OCI-LY1 (cell line): ENCODE data around the gene GPR183.

Experiments used
- H2AFZ ChIP-seq: fragments of 200-600 bp; sonication (generic), shearing (Covaris generic); 2 replicates; pipeline ENCODE4 v1.6.0; 2014; ENCODE audit warnings: antibody characterized with exemption, mild to moderate bottlenecking, low read length
- H3F3A ChIP-seq: fragments of 200-600 bp; sonication (generic), shearing (Covaris generic); 2 replicates; pipeline ENCODE4 v1.6.0; 2014; ENCODE audit warnings: mild to moderate bottlenecking, antibody characterized with exemption, low read length, moderate library complexity; ENCODE audit not compliant: insufficient read depth
- H3K27ac ChIP-seq: fragments of 200-600 bp; sonication (generic); 2 replicates; pipeline ENCODE4 v1.5.1; 2014; ENCODE audit warnings: low read length, mixed run types, mild to moderate bottlenecking, low read depth; ENCODE audit not compliant: poor library complexity, severe bottlenecking
- H3K27me3 ChIP-seq: fragments of 200-600 bp; sonication (generic); 2 replicates; pipeline ENCODE4 v1.6.0; 2014; ENCODE audit warnings: antibody characterized with exemption, mild to moderate bottlenecking, low read length, moderate library complexity; ENCODE audit not compliant: insufficient read depth
- H3K36me3 ChIP-seq: fragments of 200-600 bp; sonication (generic); 2 replicates; pipeline ENCODE4 v1.6.1; 2014; ENCODE audit warnings: mild to moderate bottlenecking, antibody characterized with exemption, low read length, moderate library complexity, mixed read lengths; ENCODE audit not compliant: insufficient read depth
- H3K4me1 ChIP-seq: fragments of 200-600 bp; sonication (generic); 2 replicates; pipeline ENCODE4 v1.5.1; 2014; ENCODE audit warnings: mild to moderate bottlenecking, low read length, moderate library complexity; ENCODE audit not compliant: insufficient read depth, severe bottlenecking
- H3K4me2 ChIP-seq: fragments of 200-600 bp; sonication (generic), shearing (Covaris generic); 2 replicates; pipeline ENCODE4 v1.6.1; 2014; ENCODE audit warnings: low read length
- H3K4me3 ChIP-seq: fragments of 200-600 bp; sonication (generic); 2 replicates; pipeline ENCODE4 v1.5.1; 2014; ENCODE audit warnings: low read length, low read depth, mild to moderate bottlenecking, mixed read lengths; ENCODE audit not compliant: poor library complexity, severe bottlenecking
- H3K79me2 ChIP-seq: fragments of 200-600 bp; shearing (Covaris generic); 2 replicates; pipeline ENCODE4 v1.6.1; 2016; ENCODE audit warnings: mixed run types, low read length, mixed read lengths; ENCODE audit not compliant: insufficient read depth
- H3K9ac ChIP-seq: fragments of 200-600 bp; sonication (generic), shearing (Covaris generic); 2 replicates; pipeline ENCODE4 v1.6.1; 2014; ENCODE audit warnings: mild to moderate bottlenecking, low read length, mixed read lengths
- H3K9me2 ChIP-seq: fragments of 200-600 bp; sonication (generic), shearing (Covaris generic); 2 replicates; pipeline ENCODE4 v1.6.1; 2014; ENCODE audit warnings: low read depth, mild to moderate bottlenecking, low read length, mixed read lengths
- H3K9me3 ChIP-seq: fragments of 200-600 bp; shearing (Covaris generic); 2 replicates; pipeline ENCODE4 v1.6.1; 2014; ENCODE audit warnings: low read length, mixed read lengths
- H4K20me1 ChIP-seq: fragments of 200-600 bp; sonication (generic), shearing (Covaris generic); 2 replicates; pipeline ENCODE4 v1.6.0; 2016; ENCODE audit warnings: mild to moderate bottlenecking, low read length; ENCODE audit not compliant: insufficient read depth
- EZH2 ChIP-seq: fragments of 200-600 bp; sonication (generic), shearing (Covaris generic); IDR thresholded peaks from 2 replicates; pipeline ENCODE4 v1.8.0; 2017; ENCODE audit warnings: borderline replicate concordance, mixed run types, mild to moderate bottlenecking, antibody characterized with exemption, low read length, moderate library complexity, mixed read lengths
- TF ChIP-seq, protein P1 (sequence below): fragments of 200-600 bp; sonication (generic), shearing (Covaris generic); IDR thresholded peaks from 2 replicates; pipeline ENCODE4 v1.5.1; 2017; ENCODE audit warnings: mild to moderate bottlenecking, antibody characterized with exemption, low read length, moderate library complexity, mixed read lengths

GPR183 gene

DNA sequence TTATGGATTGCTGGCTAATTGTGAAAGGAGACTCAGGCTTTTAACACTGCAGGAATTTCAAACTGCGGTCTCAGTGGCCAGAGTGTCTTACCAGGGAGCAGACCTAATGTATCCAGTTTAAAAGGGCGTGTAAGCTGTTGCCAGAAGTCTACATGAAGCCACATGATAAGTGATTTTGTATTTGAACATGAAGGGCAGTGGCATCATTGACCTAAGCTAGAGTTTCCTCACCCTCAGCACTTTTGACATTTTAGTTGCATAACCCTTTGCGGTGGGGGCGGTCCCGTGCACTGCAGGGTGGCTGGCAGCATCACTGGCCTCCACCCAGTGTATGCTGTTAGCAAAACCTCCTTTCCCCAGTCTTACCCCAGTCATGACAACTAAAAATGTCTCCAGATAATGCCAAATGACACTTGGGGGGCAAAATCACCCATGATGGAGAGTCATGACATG is 25.4 kb downstream of the GPR183 start:
- Histone ChIP-seq H3K4me1 (peaks cover 22% of the 10 kb centered on the region), H3K9me3 (no peaks in the 10 kb centered on the region), H3K4me3 (no peak overlapping the region), H3F3A (no peaks in the 10 kb centered on the region), H3K4me2 (peak overlapping the region; percentile 27), H3K79me2 (no peaks in the 10 kb centered on the region), H3K36me3 (peaks cover 9% of the 10 kb centered on the region), H3K9ac (no peak overlapping the region), H3K9me2 (no peaks in the 10 kb centered on the region), H2AFZ (no peak overlapping the region), H3K27me3 (no peaks in the 10 kb centered on the region), H3K27ac (peak overlapping the region; percentile 19), H4K20me1 (no peaks in the 10 kb centered on the region)
- TF ChIP-seq, protein P1, sequence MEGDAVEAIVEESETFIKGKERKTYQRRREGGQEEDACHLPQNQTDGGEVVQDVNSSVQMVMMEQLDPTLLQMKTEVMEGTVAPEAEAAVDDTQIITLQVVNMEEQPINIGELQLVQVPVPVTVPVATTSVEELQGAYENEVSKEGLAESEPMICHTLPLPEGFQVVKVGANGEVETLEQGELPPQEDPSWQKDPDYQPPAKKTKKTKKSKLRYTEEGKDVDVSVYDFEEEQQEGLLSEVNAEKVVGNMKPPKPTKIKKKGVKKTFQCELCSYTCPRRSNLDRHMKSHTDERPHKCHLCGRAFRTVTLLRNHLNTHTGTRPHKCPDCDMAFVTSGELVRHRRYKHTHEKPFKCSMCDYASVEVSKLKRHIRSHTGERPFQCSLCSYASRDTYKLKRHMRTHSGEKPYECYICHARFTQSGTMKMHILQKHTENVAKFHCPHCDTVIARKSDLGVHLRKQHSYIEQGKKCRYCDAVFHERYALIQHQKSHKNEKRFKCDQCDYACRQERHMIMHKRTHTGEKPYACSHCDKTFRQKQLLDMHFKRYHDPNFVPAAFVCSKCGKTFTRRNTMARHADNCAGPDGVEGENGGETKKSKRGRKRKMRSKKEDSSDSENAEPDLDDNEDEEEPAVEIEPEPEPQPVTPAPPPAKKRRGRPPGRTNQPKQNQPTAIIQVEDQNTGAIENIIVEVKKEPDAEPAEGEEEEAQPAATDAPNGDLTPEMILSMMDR, result no peak
- TF ChIP-seq EZH2, result no peak

DNA sequence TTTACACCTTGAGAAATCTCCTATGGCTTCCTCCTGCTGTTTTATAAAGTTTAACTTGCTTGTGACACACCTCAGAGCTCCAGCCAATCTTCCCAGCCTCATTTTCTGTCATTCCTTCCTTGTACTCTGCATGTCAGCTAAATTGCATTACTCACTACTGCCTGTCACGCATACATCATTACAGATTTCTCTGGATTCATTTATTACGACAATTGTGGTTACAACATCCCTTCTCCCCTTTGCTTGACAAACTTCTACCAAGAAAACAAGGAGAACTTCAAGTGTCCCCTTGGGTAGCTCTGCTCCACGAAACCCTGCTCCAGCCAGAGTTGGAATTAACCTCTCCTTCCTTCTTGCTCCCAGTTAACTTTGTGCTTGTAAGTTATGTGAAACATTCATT is 27.0 kb downstream of the GPR183 start:
- Histone ChIP-seq H3K4me1 (peaks cover 22% of the 10 kb centered on the region), H3K9me3 (no peaks in the 10 kb centered on the region), H3K9ac (no peak overlapping the region), H3K9me2 (no peaks in the 10 kb centered on the region), H2AFZ (no peak overlapping the region), H3K4me3 (no peak overlapping the region), H3K4me2 (no peak overlapping the region), H3K79me2 (no peaks in the 10 kb centered on the region), H3K27me3 (no peaks in the 10 kb centered on the region), H3F3A (no peaks in the 10 kb centered on the region), H3K27ac (no peak overlapping the region), H4K20me1 (no peaks in the 10 kb centered on the region), H3K36me3 (peaks cover 9% of the 10 kb centered on the region)
- TF ChIP-seq EZH2, result no peak
- TF ChIP-seq, protein P1, result no peak

DNA sequence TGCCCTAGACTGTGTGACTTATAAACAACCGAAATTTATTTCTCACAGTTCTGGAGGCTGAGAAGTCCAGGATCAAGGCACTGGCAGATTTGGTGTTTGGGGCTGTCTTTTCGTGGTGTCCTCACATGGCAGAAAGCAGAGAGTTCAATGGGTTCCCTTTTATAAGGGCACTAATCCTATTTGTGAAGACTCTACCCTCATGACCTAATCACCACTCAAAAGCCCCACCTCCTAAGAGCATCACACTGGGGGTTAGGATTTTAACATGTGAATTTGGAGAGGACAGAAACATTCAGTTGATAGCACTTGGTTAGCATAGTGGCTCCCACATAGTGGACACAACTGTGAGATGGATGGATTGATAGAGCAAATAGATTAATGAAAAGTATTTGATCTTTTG is 27.6 kb downstream of the GPR183 start:
- no peaks in the 10 kb centered on the region for H3K9me3 ChIP-seq
- H3K4me3 ChIP-seq, result no peak overlapping the region
- H3K79me2 ChIP-seq, result no peaks in the 10 kb centered on the region
- H3K9ac ChIP-seq, result no peak overlapping the region
- peaks cover 9% of the 10 kb centered on the region for H3K36me3 ChIP-seq
- no peak overlapping the region for H2AFZ ChIP-seq
- H3K4me1 ChIP-seq, result peaks cover 22% of the 10 kb centered on the region
- no peak overlapping the region for H3K27ac ChIP-seq
- no peaks in the 10 kb centered on the region for H3K27me3 ChIP-seq
- no peaks in the 10 kb centered on the region for H3K9me2 ChIP-seq
- no peaks in the 10 kb centered on the region for H3F3A ChIP-seq
- TF ChIP-seq EZH2, result no peak
- TF ChIP-seq, protein P1, result no peak
- no peak overlapping the region for H3K4me2 ChIP-seq
- H4K20me1 ChIP-seq, result no peaks in the 10 kb centered on the region
